LoVo (cell line): ENCODE data around the gene PTPRA.
"Not testable (repeated sequence)": the region's sequence is repeated elsewhere in the genome, so short reads cannot be mapped to it uniquely, and the experiment has no call there.

Experiments
- DNase-seq: peaks from one replicate; pipeline ENCODE4 v3.0.0-alpha.2; 2016; ENCODE audit warnings: low spot score

PTPRA gene

GRCh38 chr20:3073251-3073643, 200.0 kb downstream of the PTPRA start:
- DNase-seq: not testable (repeated sequence)

- peak; percentile 24 for DNase-seq
These were observed 201.5 kb downstream of the PTPRA start for GRCh38 chr20:3074812-3075211.

- not testable (repeated sequence) for DNase-seq
These were observed 202.0 kb downstream of the PTPRA start for GRCh38 chr20:3075315-3075714.

- DNase-seq: no peak
These were observed 204.4 kb downstream of the PTPRA start for GRCh38 chr20:3077618-3078134.

- peak; percentile 11 for DNase-seq
These were observed 207.7 kb downstream of the PTPRA start for GRCh38 chr20:3080939-3081388.

GRCh38 chr20:3081641-3082040, 208.4 kb downstream of the PTPRA start:
- no peak for DNase-seq

GRCh38 chr20:3082306-3082951, 209.1 kb downstream of the PTPRA start:
- no peak for DNase-seq

GRCh38 chr20:3082955-3083952, 210.0 kb downstream of the PTPRA start:
- no peak for DNase-seq

- no peak for DNase-seq
These were observed 211.2 kb downstream of the PTPRA start, which contains the start of gene AVP for GRCh38 chr20:3084283-3084985. Gene AVP (minus strand): TSS chr20:3084724. CDS start chr20:3084674, 50 bp downstream.

- no peak for DNase-seq
These were observed 211.7 kb downstream of the PTPRA start for GRCh38 chr20:3084986-3085360.

- DNase-seq: no peak
These were observed 212.3 kb downstream of the PTPRA start for GRCh38 chr20:3085571-3086072.

GRCh38 chr20:3088031-3088430, 214.8 kb downstream of the PTPRA start:
- DNase-seq: no peak
